Measurements from ENCODE around the gene PHKA2. TPM values are rescaled to one million over a fixed set of nuclear protein-coding genes. Genes with fewer than 3 reads are reported as not detected.

The PHKA2 gene
- total and polyA plus RNA-seq, 2 donors (not counting 1 experiment from before 2014, with no cell fraction given) = 7.9 to 8.3 TPM

GRCh38 chrX:19007868-19008267, 24.0 kb upstream of the PHKA2 start:
- DNase-seq (ENCODE audit: low read depth in 2 of 2) = no peak
- Histone ChIP-seq H3K27ac (ENCODE audit: insufficient read depth, low read length) (no peak overlapping the region), H3K4me3 (replicated peaks in 1 of 4; ENCODE audit: control extremely low read depth in 1 of 4, insufficient read depth in 1 of 4, low read depth in 3 of 4, low read length in 4 of 4) (no peak overlapping the region), H3K27me3 (ENCODE audit: control insufficient read depth, insufficient read depth, low read length) (no peaks in the 10 kb centered on the region), H3K36me3 (ENCODE audit: control insufficient read depth, insufficient read depth, low read length) (no peaks in the 10 kb centered on the region), H3K9ac (ENCODE audit: insufficient read depth, low read length) (no peak overlapping the region), H3K79me2 (ENCODE audit: control insufficient read depth, insufficient read depth, low read length) (no peaks in the 10 kb centered on the region), H3K9me3 (ENCODE audit: control insufficient read depth, insufficient read depth, low read depth, low read length) (no peaks in the 10 kb centered on the region), H3K4me1 (ENCODE audit: control insufficient read depth, extremely low read depth, insufficient read depth, low read length) (peaks cover 2% of the 10 kb centered on the region), H4K20me1 (ENCODE audit: control insufficient read depth, extremely low read depth, insufficient read depth, low read length) (no peaks in the 10 kb centered on the region), H2AFZ (ENCODE audit: low read length) (no peak overlapping the region), H3K4me2 (ENCODE audit: extremely low read depth, insufficient read depth, low read length) (no peak overlapping the region)
- TF ChIP-seq, protein P1, sequence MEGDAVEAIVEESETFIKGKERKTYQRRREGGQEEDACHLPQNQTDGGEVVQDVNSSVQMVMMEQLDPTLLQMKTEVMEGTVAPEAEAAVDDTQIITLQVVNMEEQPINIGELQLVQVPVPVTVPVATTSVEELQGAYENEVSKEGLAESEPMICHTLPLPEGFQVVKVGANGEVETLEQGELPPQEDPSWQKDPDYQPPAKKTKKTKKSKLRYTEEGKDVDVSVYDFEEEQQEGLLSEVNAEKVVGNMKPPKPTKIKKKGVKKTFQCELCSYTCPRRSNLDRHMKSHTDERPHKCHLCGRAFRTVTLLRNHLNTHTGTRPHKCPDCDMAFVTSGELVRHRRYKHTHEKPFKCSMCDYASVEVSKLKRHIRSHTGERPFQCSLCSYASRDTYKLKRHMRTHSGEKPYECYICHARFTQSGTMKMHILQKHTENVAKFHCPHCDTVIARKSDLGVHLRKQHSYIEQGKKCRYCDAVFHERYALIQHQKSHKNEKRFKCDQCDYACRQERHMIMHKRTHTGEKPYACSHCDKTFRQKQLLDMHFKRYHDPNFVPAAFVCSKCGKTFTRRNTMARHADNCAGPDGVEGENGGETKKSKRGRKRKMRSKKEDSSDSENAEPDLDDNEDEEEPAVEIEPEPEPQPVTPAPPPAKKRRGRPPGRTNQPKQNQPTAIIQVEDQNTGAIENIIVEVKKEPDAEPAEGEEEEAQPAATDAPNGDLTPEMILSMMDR (conservative IDR thresholded peaks at IDR 0.05 in 1 of 2, IDR thresholded peaks at IDR 0.05 in 1 of 2; ENCODE audit: low read depth in 1 of 2, low read length in 2 of 2) = no peak
- TF ChIP-seq EZH2 (IDR thresholded peaks at IDR 0.05; ENCODE audit: low read length, missing control alignments) = no peak

DNA sequence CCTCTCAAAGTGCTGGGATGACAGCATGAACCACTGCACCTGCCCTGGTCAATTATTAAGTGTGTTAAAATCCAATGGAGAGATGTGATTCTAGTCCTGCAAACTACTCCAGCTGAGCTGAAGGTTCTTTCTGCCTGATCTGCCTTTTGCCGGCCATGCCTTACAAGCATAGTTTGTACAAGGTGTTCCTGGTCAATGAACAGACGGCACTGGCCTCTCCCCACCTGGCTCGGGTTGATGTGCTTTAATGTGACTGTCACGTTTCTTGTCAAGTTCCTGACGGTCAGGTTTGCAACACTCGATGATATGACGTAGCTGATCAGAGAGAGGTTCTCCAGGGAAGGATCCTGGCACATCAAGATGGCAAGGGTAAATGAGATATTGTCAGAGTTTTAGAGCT, 23.1 kb upstream of the PHKA2 start:
- H3K9me3 ChIP-seq (ENCODE audit: control insufficient read depth, insufficient read depth, low read depth, low read length) = no peaks in the 10 kb centered on the region
- peaks cover 2% of the 10 kb centered on the region for H3K4me1 ChIP-seq (ENCODE audit: control insufficient read depth, extremely low read depth, insufficient read depth, low read length)
- no peak for TF ChIP-seq EZH2 (IDR thresholded peaks at IDR 0.05; ENCODE audit: low read length, missing control alignments)
- TF ChIP-seq, protein P1 (conservative IDR thresholded peaks at IDR 0.05 in 1 of 2, IDR thresholded peaks at IDR 0.05 in 1 of 2; ENCODE audit: low read depth in 1 of 2, low read length in 2 of 2) = no peak
- H3K4me3 ChIP-seq (replicated peaks in 1 of 4; ENCODE audit: control extremely low read depth in 1 of 4, insufficient read depth in 1 of 4, low read depth in 3 of 4, low read length in 4 of 4) = no peak overlapping the region
- no peak overlapping the region for H3K27ac ChIP-seq (ENCODE audit: insufficient read depth, low read length)
- H3K9ac ChIP-seq (ENCODE audit: insufficient read depth, low read length) = no peak overlapping the region
- no peak overlapping the region for H3K4me2 ChIP-seq (ENCODE audit: extremely low read depth, insufficient read depth, low read length)
- H3K36me3 ChIP-seq (ENCODE audit: control insufficient read depth, insufficient read depth, low read length) = no peaks in the 10 kb centered on the region
- H4K20me1 ChIP-seq (ENCODE audit: control insufficient read depth, extremely low read depth, insufficient read depth, low read length) = no peaks in the 10 kb centered on the region
- DNase-seq (ENCODE audit: low read depth in 2 of 2) = no peak
- H2AFZ ChIP-seq (ENCODE audit: low read length) = no peak overlapping the region
- no peaks in the 10 kb centered on the region for H3K79me2 ChIP-seq (ENCODE audit: control insufficient read depth, insufficient read depth, low read length)
- no peaks in the 10 kb centered on the region for H3K27me3 ChIP-seq (ENCODE audit: control insufficient read depth, insufficient read depth, low read length)

DNA sequence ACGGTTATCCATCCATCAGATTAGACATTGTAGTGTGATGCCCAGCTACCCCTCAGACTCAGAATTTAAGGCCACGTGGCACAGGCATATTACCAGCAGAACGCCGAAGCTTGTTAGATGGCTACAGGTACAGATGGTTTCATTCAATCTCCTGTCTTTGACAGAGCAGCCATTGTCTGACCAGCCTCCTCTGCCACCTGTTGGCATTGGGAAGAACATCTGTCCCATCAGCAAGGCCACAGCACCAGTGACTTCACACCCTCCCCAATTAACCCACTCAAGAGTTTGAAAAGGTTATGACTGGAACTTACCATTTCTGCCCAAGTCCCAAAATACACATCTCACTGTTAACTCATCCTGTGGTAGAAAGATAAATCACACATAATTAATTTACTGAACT, 22.0 kb upstream of the PHKA2 start:
- no peaks in the 10 kb centered on the region for H4K20me1 ChIP-seq (ENCODE audit: control insufficient read depth, extremely low read depth, insufficient read depth, low read length)
- DNase-seq (ENCODE audit: low read depth in 2 of 2) = no peak
- peaks cover 2% of the 10 kb centered on the region for H3K4me1 ChIP-seq (ENCODE audit: control insufficient read depth, extremely low read depth, insufficient read depth, low read length)
- no peak overlapping the region for H2AFZ ChIP-seq (ENCODE audit: low read length)
- H3K79me2 ChIP-seq (ENCODE audit: control insufficient read depth, insufficient read depth, low read length) = no peaks in the 10 kb centered on the region
- TF ChIP-seq, protein P1 (conservative IDR thresholded peaks at IDR 0.05 in 1 of 2, IDR thresholded peaks at IDR 0.05 in 1 of 2; ENCODE audit: low read depth in 1 of 2, low read length in 2 of 2) = no peak
- no peaks in the 10 kb centered on the region for H3K9me3 ChIP-seq (ENCODE audit: control insufficient read depth, insufficient read depth, low read depth, low read length)
- no peaks in the 10 kb centered on the region for H3K27me3 ChIP-seq (ENCODE audit: control insufficient read depth, insufficient read depth, low read length)
- no peak overlapping the region for H3K4me3 ChIP-seq (replicated peaks in 1 of 4; ENCODE audit: control extremely low read depth in 1 of 4, insufficient read depth in 1 of 4, low read depth in 3 of 4, low read length in 4 of 4)
- no peak overlapping the region for H3K27ac ChIP-seq (ENCODE audit: insufficient read depth, low read length)
- no peaks in the 10 kb centered on the region for H3K36me3 ChIP-seq (ENCODE audit: control insufficient read depth, insufficient read depth, low read length)
- no peak overlapping the region for H3K9ac ChIP-seq (ENCODE audit: insufficient read depth, low read length)
- H3K4me2 ChIP-seq (ENCODE audit: extremely low read depth, insufficient read depth, low read length) = no peak overlapping the region

All from fibroblast of lung (primary cell).